GM18519 (cell line): Measurements from ENCODE around the gene NEK10.
"Not testable (repeated sequence)": the region's sequence is repeated elsewhere in the genome, so short reads cannot be mapped to it uniquely, and the experiment has no call there.

Experiments
- ATAC-seq: cut with Tn5 transposase; IDR thresholded peaks from one replicate; pipeline ENCODE4 v1.9.1; 2021; ENCODE audit warnings: mild to moderate bottlenecking, moderate library complexity; ENCODE audit not compliant: unreplicated experiment, low FRiP score

Gene NEK10

DNA sequence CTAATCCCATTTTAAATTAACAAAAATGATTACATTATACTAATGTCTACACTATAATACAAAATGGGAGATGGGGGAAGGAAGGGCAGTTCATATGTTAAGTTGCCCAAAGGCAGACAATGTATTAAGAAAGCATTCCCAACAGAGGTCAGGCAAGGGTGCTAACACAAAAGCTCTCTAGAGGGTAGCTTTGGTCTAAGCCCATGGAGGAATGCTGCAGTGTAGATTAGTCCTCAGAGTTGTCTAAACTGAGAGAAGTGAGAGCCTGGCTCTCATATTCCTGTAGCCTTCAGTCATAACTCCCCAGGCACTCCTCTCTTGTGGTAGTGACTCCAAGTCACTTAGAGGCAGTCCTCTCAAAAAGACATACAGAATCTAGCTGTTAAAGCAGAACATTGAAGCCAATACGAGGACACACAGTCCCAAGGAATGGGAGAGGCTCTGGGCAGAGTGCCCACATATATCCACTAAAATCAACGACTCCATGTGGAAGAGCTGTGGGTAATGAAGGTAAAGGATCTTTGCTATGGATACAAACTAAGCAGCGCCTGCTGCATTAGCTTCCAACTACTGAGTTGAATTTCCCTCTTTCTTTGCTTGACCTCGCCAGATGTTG is 14.5 kb downstream of the NEK10 start:
- no peak for ATAC-seq

DNA sequence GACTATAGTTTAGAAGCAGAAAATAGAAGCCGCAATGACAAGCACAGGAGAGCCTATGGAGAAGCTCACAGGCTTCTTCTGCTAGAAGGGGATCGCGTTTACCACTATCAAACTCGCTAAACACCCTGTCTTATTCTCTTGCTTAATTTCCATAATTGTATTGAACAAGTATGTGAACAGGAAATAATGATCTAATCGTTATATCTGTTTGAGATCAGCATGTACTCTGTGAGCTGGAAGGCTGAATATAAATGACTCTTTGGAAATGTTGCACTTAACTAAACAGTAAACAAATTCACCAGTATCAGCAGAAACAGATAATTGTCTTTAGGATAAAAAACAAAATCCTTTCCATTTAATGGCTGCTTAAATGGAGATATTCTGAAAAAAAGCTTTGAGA is 15.0 kb downstream of the NEK10 start:
- no peak for ATAC-seq

DNA sequence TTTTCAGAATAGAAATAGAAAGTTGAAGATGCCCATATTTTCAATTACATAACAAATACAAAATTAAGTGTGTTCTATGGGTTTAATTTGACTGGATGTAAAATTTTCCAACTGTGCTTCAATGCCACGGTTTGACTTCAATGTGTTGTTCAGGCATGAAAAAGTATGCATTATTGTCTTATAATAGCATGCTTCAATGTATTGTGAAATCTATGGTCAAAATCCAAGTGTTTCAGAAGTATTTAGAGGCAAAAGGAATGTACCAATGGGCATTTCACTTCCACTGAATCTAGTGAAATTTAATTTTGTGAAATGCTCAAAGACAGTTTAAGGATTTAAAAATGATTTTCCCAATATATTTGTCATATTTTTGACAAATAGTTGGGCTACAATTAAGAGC is 16.0 kb downstream of the NEK10 start:
- ATAC-seq = no peak

DNA sequence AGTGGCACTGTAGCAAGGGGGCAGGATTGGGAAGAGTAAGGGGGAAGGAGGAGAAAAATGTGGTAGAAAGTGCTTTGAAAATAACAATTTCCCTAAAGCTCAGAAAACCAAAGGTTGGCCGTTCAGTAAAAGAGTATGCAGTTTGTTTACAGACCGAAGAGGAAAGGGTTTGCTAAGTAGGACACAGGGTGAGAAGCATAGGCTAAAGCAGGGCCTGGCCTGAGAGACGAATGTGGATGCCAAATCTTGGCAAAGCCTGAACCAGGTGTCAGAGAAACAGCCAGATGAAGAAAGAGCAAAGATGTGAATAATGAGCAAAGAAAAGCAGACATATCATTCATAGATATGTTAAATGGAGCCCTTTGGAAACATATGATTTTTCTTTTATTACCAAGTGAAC is 17.1 kb downstream of the NEK10 start:
- no peak for ATAC-seq

DNA sequence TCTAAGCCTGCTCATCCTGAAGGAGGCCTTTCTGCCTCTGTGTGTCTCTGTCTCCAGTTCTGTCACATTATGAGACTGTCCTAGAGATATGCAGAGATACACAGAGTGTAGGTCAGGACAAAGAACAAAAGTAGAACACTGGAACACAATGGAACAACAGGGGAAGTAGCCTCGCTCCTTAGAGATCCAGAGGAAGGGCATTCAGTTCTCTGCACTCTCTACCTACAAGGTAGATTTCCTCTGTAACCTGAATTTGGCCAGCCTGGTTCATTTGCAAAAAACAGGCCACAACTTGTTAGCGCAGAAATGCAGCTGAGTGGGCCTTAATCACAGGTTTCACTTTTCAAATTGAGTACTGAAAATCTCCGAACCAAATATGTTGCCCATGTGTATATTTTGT is 19.4 kb downstream of the NEK10 start:
- ATAC-seq = no peak

DNA sequence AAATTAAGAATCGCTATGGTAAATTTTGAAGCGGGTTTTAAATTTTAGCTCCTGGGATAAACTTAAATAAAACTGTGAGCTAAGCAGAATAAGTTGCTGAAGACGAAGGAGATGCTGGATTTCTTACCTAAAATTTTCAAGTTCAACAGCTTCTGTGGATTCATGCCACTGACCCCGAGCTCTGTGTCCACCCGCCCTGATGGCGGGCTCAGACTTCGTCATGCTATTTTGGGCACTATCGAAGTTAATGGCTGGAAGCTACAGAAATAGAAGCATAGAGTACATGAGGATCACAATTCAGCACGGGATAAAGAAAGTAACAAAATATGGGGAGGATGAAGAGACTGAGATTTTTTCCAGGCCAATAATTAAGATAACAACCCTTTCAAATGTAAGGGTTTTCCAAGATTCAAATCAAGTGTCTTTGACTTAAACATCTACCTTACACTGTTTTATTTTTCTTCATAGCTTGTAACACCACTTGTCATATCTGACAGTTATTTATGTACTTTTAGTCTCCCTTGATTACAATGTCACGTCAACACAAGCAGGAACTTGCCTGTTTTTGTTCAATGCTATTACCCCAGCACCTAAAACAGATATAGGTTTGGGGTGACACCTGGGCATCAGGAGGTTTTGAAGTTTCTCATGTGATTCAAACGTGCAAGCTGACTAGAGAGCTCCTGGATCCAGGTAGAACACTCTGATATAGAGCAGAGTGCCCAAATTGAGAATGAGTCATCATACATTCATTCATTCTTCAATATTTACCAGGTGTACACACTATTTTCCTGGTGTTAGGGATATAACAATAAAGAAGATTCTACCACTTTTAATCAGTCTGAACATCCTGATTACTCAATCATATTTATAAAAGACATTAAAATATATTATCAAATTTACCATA is 23.0 kb downstream of the NEK10 start:
- ATAC-seq = no peak

DNA sequence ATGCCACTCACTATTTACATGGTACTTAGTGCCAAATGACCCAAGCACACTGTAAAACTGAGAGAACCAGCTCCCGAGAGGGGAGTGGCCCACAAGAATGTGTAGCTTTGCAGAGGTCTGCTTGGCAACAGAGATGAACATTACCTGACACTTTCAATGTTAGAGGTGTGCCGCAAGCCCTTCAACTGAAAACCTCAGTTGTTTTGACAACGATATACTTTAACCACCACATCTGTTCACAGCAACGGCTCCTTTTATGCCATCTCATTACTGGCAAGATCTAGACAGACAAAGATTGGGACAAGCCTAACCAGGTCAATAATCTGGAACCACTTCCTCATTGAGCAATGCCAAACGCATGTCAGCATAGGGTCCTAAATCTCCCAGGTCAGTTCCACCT is 23.7 kb downstream of the NEK10 start:
- ATAC-seq = no peak

DNA sequence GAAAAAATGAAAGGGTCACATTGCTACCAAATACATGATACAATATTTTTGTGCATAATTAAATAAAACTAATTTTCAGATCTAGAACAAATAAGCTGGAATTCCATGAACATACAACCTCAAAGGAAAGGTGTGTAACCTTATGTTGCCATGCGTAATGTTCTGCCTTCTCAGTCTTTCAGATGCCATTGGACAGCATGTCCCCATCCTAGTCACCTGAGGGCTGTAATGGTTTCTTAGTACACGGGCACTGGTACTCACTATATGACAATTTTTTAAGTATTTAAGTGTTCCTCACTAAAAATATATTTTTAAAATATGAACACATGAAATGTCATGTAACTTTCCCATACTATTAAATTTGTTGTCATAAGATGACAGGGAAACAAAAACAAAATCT is 24.1 kb downstream of the NEK10 start:
- ATAC-seq = no peak

DNA sequence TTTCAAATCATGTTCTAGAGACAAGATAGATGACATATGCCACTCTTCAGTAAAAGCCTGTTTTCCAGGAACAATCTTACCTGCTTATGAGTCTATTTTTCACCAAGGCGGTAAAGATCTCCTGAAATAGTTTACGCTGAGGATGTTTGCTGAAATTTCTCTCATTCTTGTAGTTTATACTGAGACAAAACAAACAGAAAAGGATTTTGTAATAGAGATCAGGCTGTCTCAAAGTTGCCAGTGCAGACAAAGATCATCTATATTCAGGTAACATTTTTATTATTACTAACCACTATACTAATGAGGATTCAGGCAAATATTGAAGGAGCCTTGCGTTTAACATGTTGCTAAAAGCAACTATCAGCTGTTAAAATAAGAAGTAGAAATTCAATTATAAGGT is 25.0 kb downstream of the NEK10 start:
- ATAC-seq = no peak

DNA sequence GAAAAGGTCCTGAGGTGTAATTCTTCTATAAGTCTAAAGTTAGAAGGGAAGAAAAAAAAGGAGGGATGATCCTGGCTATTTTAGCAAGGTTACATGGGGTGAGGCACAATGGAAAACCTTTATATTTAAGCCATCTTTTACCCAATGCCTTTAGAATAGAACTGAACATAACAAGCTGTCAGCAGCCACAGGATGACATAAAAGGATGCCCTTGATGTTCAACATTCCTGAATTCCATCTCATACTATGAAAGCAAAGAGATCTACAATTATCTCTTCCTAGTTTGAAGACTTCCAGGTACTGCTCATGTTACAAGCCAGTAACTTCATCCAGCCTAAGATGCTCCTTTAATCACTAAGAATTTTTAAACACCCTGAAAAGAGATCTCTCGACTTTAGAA is 26.9 kb downstream of the NEK10 start:
- ATAC-seq = no peak

DNA sequence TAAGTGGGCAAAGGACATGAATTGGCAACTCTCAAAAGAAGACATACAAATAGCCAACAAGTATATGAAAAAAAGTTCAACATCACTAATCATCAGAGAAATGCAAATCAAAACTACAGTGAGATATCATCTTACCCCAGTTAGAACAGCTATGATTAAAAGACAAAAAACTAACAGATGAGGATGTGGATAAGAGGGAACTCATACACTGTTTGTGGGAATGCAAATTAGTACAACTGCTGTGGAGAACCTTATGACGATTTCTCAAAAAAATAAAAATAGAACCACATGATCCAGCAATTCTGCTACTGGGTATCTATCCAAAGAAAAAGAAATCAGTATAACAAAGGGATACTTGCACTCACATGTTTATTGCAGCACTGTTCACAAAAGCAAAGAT is 28.6 kb downstream of the NEK10 start:
- peak; percentile 65 for ATAC-seq

DNA sequence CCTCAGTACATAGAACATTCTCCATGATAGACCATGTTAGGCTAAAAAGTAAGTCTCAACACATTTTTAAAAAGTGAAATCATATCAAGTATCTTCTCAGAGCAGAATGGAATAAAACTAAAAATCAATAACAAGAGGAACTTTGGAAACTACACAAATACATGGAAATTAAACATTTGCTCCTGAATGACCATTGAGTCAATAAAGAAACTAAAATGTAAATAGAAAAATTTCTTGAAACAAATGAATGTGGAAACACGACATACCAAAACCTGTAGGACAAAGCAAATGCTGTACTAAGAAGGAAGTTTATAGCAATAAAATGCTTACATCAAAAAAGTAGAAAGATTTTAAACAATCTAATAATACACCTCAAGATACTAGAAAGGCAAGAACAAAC is 33.6 kb downstream of the NEK10 start:
- ATAC-seq = no peak

DNA sequence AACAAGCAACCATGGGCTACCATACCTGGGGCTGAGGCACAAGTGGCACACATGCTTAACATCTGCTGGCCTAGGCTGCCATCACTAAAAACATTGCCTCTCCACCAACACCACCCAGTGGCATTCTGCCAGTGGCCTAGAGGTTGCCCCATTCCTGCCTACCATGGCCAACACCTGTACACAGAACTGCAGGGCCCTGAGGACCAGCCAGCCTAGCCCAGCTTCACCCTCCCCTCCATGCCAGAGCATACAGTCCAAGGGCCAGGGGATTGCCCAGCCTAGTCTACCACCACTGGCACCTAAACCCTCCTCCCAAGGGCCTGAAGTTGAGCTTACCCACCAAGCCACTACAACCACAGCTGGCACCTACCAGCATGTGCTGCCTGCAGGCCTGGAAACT is 35.3 kb downstream of the NEK10 start:
- ATAC-seq = no peak

DNA sequence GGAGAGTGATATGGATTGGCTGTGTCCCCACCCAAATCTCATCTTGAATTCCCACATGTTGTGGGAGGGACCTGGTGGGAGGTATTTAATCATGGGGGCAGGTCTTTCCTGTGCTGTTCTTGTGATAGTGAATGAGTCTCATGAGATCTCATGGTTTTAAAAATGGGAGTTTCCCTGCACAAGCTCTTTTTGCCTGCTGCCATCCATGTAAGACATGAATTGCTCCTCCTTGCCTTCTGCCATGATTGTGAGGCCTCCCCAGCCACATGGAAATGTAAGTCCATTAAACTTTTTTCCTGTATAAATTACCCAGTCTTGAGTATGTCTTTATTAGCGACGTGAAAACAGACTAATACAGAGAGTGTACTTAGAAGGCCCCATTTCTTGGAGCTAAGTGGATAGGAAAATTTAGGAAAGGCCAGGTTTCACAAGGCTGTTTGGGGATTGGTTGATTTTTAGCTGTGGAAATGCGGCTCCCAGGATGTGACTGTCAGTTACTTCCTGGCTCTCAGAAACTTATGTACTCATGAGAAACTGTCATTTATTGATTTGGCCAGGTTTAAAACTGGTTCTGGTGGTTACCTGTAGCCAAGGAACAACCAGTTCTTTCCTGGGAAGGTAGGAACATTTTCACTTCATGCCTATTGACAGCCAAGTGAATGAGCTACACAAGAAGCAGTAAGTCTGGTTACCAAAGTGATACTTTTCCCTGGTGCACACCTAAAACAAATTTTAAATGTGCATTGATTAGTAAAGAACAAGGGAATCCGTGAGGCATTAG is 40.0 kb downstream of the NEK10 start:
- ATAC-seq = not testable (repeated sequence)

DNA sequence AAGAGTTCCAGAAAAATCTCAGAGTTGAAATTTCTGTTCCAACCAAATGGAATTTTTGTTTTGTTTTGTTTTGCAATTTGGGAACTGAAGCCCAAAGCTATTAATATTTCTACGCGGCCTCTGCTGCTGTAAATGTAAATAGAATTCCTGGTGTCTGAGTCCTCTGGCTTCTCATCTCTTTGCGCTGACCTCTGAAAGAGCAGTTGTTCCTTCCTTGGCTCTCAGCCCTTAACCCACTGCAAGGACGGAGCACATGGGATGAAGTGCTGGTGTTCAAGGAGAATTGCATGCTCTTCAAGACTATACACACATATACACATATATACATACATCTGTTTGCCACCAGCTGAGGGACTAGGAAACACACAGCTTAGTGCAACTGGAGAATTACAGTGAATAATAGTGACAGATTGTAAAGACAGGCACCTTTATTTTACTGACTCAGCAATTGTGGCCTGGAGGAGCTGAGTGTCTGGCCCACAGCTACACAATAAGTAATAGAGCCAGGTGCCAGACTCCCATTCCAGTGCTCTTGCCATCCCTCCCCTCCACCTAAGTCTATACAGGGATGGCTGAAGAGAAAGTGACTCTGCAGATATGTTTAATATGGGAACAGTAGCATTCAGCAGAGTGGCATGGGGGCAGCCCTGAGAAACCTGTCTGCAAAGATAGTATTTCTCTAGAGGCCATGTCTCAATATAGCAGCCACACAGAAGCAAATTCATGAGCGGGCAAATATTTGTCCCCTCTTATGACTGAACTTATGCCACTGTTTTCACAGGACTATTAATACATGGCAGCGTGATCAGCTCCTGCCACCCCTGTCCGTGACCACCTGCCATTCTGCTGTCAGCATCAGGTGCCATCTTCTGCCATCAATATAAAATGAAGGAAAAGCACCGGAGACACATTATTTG is 42.3 kb downstream of the NEK10 start:
- no peak for ATAC-seq

DNA sequence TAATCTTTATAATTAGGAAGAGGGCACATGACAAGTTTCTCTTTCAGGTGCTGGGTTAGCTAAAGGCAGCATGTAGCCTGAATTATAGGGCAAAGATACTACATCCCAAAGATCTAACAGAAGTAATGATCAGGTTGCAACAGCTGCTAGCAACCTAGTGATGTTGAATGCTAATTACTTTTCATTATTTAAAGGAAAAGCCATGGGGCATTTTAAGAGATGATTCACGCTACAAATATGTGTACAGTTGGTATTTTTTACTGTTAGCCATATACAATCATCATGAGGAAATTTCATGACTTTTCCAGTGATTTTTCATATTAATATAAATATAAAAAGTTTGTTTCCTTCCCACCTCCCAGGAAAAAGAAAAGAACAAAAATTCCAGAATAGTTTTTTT is 43.0 kb downstream of the NEK10 start:
- ATAC-seq = no peak

DNA sequence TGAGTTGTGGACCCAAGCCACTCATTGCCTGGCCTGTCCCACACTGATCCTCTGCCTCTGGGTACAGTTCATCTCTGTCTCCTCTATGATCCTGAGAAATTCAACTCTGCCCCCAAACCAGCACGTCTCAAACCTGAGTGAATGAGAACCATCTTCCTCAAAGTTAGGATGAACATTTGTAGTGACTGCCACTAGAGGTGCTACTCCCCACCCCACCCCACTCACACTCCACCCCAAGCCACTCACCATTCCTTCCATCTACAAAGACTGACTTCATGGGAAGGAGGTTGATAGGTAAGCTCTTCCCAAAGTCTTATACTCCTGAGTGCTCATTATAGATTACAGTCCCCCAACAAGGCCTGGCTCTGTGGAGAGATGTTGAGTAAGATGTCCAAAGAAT is 43.8 kb downstream of the NEK10 start:
- ATAC-seq = no peak

DNA sequence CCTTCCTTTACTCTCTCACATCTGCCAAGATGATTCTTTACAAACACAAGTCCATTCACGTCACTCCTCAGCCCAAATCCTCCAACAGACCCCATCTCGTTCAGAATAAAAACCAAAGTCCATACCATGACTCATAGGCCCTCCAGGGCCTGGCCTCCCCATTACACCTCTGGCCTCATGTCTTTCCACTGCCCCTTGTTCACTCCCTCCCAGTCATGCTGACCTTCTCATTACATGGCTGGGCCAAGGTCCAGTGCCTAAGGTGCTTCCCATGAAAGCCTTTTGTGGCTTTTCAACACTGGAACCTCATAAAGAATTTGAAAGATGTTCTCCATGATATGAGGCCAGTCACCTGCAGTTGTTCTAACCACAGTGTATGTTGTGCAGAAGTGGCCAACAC is 44.5 kb downstream of the NEK10 start:
- ATAC-seq = no peak

DNA sequence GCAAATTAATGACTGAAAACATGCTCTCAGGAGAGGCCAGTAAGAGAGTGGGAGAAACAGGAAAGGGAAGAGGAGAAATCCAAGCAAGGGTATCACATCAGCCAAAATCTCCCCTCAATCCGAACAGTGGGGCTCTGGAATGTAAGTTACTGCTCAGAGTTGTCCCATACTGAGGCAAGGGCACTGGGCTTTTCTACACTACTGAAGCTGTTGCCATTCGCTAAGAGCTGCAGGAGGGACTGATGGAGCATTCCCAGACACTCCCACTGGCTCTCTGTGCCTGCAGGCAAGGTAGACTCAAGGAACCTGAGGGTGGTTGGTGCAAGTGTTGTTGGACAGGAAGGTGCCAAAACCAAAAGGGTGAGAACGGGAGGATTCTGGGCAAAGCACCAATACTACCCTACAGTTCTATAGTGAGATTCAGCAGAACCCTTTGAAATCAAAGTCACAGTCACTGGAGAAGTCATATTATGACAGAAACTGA is 46.1 kb downstream of the NEK10 start:
- no peak for ATAC-seq

DNA sequence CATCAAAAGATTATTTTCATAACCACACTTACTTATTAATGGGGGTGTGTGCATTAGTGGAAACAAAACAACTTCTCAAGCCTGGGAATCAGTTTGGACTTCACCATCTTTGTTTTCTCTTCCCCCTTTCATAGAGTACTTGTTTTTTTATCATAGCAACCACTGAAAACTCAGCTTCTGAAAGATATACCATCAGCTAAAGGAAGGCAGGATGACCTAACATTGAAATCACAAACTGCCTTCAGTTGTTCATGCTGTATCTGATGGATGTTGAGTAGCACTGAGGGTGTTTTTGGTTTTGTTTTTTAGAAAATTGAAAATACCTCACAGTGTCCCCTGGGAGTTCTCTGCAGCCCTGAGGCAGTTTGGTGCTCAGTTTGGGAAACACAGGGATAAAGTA is 46.5 kb downstream of the NEK10 start:
- ATAC-seq = no peak
